GM12891 (cell line): ENCODE data around the gene CACNG6.

Experiments
- DNase-seq: peaks from one replicate; pipeline ENCODE4 v3.0.0; 2011; ENCODE audit warnings: low spot score; ENCODE audit not compliant: insufficient read length
- FAIRE-seq: peaks from 2 replicates; lab custom pipeline; 2011; peaks lifted over from hg19 to GRCh38; lab: Jason Lieb, UNC
- PAX5 ChIP-seq: IDR thresholded peaks from 2 replicates; pipeline ENCODE4 v1.6.1; 2011; ENCODE audit warnings: low read length, moderate library complexity, mild to moderate bottlenecking; ENCODE audit not compliant: insufficient read depth, severe bottlenecking
- POLR2A ChIP-seq: IDR thresholded peaks from 2 replicates; pipeline ENCODE4 v1.6.1; 2011; ENCODE audit warnings: low read depth, low read length, control low read depth
- POLR2AphosphoS5 ChIP-seq: IDR thresholded peaks from 2 replicates; pipeline ENCODE4 v1.6.1; 2011; ENCODE audit warnings: low read depth, low read length, control low read depth
- POU2F2 ChIP-seq: IDR thresholded peaks from 2 replicates; pipeline ENCODE4 v1.6.1; 2011; ENCODE audit warnings: low read depth, mild to moderate bottlenecking, control low read depth, low read length, moderate library complexity
- SPI1 ChIP-seq: IDR thresholded peaks from 2 replicates; pipeline ENCODE4 v1.6.1; 2011; ENCODE audit warnings: low read depth, low read length, control low read depth
- TAF1 ChIP-seq: IDR thresholded peaks from 2 replicates; pipeline ENCODE4 v1.6.1; 2011; ENCODE audit warnings: low read depth, low read length, control low read depth

The CACNG6 gene

DNA sequence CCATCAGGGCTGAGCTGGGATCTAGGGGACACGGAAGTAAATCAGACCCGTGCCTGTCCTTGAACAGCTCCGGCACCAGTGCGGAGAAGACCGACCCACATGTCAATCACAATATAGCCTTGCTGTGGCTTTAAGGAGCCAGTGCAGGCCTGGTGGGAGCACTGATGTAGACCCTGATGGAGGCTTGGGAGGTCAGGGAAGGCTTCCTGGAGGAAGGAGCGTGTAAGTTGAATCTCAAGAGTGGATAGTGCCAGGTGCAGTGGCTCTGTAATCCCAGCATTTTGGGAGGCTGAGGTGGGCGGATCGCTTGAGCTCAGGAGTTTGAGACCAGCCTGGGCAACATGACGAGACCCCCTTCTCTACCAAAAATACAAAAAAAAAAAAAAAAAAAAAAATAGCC, 39.5 kb upstream of the CACNG6 start:
- TF ChIP-seq PAX5 (no peak), POLR2AphosphoS5 (no peak), TAF1 (no peak), POU2F2 (no peak), SPI1 (no peak), POLR2A (no peak)
- no peak for DNase-seq
- FAIRE-seq = no peak

DNA sequence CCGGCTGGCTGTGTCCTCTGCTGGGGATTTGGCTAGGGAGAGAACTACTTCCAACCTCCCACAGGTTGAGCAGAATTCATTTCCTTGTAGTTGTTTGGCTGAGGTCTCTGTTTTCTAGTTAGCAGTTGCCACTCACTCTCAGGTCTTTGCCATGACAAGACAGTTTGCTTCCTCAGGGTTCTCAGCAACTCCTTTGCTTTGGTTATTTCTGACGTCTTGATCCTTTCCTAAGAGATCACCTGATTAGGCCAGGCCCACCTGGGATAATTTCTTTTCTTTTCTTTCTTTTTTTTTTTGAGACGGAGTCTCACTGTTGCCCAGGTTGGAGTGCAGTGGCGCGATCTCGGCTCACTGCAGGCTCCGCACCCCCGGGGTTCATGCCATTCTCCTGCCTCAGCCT, 38.1 kb upstream of the CACNG6 start:
- FAIRE-seq = no peak
- no peak for DNase-seq

DNA sequence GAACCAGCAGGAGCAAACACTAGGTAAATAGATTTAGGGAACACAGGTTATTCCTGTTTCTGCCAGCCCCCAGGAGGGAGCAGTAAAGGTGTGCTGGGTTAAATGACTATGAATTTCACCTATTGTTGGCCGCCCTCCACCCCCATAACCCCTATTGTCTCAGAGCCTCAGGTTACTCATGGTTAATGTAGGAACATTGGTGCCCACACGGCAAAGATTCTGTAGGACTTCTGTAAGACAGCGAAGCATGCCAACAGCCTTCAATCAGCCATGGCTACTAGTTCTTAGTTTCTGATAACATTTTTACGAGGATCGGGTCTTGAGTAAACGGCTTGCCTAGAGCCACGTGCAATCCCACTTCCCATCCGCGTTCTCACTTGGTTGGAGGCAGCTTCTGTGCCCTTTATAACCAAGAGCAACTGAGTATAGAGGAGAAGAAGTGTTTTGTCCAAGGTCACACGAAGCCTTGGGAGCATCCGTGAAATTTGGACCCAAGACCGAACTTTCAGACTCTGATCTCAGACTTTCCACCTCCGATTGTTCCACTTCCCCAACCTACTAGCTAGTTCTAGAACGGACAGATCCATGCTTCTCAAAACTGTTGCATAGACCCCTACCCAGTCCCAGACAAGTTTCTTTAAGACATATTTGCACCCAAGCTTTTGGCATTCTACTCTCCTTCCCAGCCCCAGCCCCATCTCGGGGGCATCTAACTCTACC, 33.8 kb upstream of the CACNG6 start:
- FAIRE-seq = no peak
- DNase-seq = no peak
- no peak for TF ChIP-seq POU2F2
- TF ChIP-seq POLR2AphosphoS5 = no peak
- TF ChIP-seq PAX5 = no peak
- no peak for TF ChIP-seq POLR2A
- no peak for TF ChIP-seq TAF1
- no peak for TF ChIP-seq SPI1

More for the DNA sequence above, 38.1 kb upstream of the CACNG6 start:
- TF ChIP-seq PAX5 = no peak
- TF ChIP-seq POU2F2 = no peak

DNA sequence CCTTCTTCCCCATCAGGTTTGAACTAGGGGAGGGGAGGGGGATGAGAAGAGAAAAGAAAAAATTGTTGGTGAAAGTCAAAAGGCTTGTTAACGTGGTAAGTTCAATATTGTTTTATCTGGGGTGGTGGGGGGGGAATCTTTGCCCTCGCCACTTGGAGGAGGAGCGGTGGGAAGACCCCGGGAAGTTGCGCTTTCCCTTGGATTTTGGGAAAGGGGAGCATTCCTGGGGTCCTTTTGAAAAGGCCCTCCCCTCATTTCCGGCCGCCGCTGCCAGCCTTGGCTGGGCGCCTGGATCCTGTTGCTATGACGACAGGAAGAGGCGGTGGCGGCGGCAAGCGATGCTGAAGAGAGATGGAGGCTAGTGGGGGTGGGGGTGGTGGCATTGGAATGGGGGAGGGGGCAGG, 33.3 kb upstream of the CACNG6 start:
- no peak for FAIRE-seq
- TF ChIP-seq SPI1 = no peak
- no peak for TF ChIP-seq POLR2AphosphoS5
- TF ChIP-seq POLR2A = no peak
- no peak for DNase-seq

DNA sequence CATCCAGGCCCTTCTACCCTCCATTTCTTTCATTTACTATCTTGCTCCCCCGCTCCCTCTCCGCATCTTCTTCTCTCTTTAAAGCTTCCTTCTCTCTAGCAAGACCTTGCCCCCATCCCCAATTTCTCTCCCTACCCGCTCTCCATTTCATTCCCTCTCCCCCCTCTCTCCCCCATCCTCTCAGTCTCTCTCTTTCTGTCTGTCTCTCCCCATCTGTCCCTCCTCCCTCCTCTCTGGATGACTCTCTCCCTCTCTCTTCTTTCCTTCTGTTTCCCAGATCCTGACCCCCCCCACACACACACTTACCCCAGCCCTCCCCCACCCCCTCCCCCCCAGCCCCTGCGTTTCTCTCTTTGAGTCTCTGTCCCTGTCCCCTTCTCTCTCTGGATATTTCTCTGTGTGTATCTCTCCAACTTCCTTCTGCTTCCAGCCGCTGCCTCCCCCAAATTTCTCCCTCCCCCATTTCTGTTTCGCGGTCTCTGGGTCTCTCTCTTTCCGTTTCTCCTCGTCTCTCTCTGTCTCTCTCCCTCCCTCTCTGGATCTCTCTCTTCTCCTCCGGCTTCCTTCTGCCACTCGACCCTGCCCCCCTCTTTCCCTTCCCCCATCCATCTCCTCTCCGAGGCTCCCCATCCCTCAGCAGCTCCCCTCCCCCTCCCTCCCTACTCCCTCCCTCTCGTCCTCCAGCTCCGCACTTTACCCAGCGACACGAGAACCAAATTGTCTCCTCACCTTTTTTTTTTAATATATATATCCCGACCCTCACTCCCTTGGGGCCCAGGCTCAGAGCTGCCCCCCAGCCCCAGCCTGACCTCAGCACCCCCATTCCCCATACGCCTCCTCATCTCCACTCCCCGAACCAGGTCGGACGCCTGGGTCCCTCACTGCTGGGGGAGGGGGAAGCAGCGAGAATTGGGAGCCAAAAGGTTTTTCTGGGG, 32.3 kb upstream of the CACNG6 start:
- FAIRE-seq (no peak), DNase-seq (no peak)
- TF ChIP-seq POU2F2 (no peak), POLR2A (no peak), SPI1 (no peak), PAX5 (no peak), TAF1 (no peak), POLR2AphosphoS5 (no peak)

DNA sequence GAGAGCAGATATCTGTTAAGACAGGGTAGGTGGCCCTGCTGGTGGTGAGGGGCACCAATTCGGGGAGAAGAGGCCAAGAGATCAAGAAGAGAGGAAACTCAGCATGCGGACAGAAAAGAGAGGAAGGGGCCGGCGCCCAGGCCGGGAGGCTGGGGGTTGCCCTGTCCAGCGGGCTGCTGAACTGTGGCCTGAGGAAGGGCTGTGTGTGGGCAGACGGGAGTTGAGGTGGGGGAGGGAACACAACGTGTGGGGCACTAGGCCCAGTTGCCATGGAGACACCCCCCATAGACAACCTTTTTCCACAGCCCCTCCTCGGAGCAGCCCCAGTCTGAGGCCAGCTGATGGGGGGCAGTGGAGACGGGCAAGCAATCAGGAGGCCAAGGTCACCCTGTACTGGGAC, 31.2 kb upstream of the CACNG6 start:
- FAIRE-seq (no peak), DNase-seq (no peak)
- TF ChIP-seq PAX5 = no peak
- no peak for TF ChIP-seq POU2F2
- no peak for TF ChIP-seq SPI1

DNA sequence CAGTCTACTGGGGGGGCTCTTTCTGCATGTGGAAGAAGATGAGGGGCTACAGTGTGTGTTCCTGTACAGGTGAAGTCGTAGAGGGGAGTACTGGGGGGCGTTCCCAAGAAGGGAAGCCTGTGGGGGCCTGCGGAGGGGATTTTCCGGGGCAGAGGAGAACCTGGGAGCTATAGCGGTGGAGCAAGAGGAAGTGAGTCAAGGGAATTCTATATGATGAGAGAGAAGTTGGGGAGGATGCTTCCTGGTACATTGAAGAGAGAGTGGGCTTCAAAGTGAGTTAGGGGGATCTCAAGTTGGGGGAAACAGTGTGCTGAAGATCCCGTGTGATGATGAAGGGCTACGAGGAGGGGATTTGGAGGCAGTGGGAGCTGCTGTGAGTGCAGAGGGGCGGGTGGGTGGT, 30.6 kb upstream of the CACNG6 start:
- DNase-seq (no peak), FAIRE-seq (no peak)
- TF ChIP-seq POLR2A (no peak), POLR2AphosphoS5 (no peak), POU2F2 (no peak), TAF1 (no peak), PAX5 (no peak), SPI1 (no peak)

DNA sequence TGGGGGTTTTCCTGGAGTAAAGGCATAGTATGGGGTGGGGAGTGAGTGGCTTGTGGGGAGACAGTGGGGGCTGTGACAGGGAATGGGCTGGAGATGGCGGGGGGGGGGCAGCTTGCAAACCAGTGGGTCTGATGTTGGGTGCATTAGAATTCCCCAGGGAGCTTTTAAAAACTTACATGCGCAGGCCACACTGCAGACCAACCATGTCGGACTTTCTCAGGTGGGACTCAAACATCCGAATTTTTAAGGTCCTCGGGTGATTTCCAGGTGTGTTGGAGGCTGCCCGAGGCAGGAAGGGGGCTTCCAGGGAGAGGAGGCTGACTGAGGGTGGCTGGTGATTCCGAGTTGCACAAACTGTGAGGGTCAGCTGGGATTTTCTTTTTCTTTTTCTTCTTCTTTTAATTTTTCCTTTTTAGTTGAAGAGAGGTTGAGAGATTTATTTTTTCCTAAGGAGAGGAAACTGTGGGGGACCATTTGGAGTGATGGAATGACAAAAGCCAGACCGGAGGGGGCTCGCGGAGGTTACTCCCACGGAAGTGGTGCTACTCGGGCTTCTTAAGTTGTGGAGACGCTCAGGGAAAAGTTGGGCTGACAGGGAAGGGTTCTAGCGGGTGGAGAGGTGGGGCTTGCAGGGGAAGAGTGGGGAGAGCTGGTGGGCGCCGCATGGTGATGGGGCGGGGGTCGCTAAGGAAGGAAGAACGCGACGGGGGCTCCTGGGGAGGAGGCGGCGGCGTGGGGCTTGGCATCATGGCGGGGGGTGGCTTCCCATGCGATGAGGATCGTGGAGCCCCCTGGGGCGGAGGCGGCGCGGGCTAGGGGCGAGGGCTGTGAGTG, 29.7 kb upstream of the CACNG6 start:
- FAIRE-seq = no peak

DNA sequence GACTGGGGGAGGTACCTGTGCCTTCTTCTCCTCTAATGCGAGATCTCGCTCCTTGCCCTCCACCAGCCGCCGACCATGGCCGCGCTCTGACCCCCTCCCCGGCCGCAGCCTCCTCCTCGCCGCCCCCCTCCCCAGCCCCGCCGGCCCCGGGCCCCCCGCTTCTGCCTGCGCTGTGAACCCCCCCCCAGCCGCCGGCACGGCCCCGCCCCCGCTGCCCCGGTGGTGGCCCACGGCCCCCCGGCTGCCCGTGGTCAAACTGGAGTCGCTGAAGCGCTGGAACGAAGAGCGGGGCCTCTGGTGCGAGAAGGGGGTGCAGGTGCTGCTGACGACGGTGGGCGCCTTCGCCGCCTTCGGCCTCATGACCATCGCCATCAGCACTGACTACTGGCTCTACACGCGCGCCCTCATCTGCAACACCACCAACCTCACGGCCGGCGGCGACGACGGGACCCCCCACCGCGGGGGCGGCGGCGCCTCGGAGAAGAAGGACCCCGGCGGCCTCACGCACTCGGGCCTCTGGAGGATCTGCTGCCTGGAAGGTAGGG, 28.5 kb upstream of the CACNG6 start, which contains the start of gene CACNG8:
TSS of gene CACNG8 (plus strand) at position 51 of the 545 bp plus-strand sequence.
- no peak for DNase-seq
- no peak for FAIRE-seq
- TF ChIP-seq TAF1 = no peak
- TF ChIP-seq POLR2AphosphoS5 = no peak
- TF ChIP-seq POLR2A = no peak
- no peak for TF ChIP-seq POU2F2
- no peak for TF ChIP-seq PAX5
- no peak for TF ChIP-seq SPI1

More for the DNA sequence above, 29.7 kb upstream of the CACNG6 start:
- no peak for TF ChIP-seq SPI1
- TF ChIP-seq POLR2AphosphoS5 = no peak
- no peak for TF ChIP-seq POU2F2
- no peak for TF ChIP-seq POLR2A
- TF ChIP-seq PAX5 = no peak
- no peak for TF ChIP-seq TAF1
- DNase-seq = no peak
